WTC11 (cell line): ENCODE measurements around the gene SP2. TPM values are rescaled to one million over a fixed set of nuclear protein-coding genes. Genes with fewer than 3 reads are reported as not detected.

Experiments
- ATAC-seq: fragments of 200-7000 bp; cut with Tn5 transposase; 2 replicates; pipeline ENCODE4 v1.10.0; 2021; ENCODE audit warnings: mild to moderate bottlenecking, moderate library complexity
- CTCF ChIA-PET: fragments of 300-600 bp; sonication (Branson Sonifier 250); formaldehyde crosslinking; loops from one replicate; lab custom pipeline; 2021; ENCODE audit warnings: antibody characterized with exemption; lab: Charles Lee
- POLR2A ChIA-PET: fragments of 350-600 bp; sonication (Branson Sonifier 250); formaldehyde crosslinking; loops from one replicate; lab custom pipeline; 2021; ENCODE audit warnings: antibody characterized with exemption; lab: Charles Lee
- DNase-seq: peaks from one replicate; pipeline ENCODE4 v3.0.0; 2021; ENCODE audit warnings: low spot score
- H3K27ac Mint-ChIP-seq: 2 replicates; pipeline ENCODE4 v1.8.0; 2021; ENCODE audit warnings: mixed read lengths
- H3K27me3 Mint-ChIP-seq: 2 replicates; pipeline ENCODE4 v1.8.0; 2021; ENCODE audit warnings: low read depth, mild to moderate bottlenecking, moderate library complexity, mixed read lengths
- H3K36me3 Mint-ChIP-seq: 2 replicates; pipeline ENCODE4 v1.8.0; 2021; ENCODE audit warnings: mixed read lengths
- H3K4me1 Mint-ChIP-seq: 2 replicates; pipeline ENCODE4 v1.8.0; 2022; ENCODE audit warnings: mixed read lengths
- H3K4me3 Mint-ChIP-seq: 2 replicates; pipeline ENCODE4 v1.8.0; 2021; ENCODE audit warnings: mild to moderate bottlenecking, moderate library complexity, mixed read lengths
- H3K9me3 Mint-ChIP-seq: 2 replicates; pipeline ENCODE4 v1.8.0; 2021; ENCODE audit warnings: mixed read lengths
- CBFB ChIP-seq: sonication (generic); formaldehyde crosslinking; IDR thresholded peaks from 2 replicates; pipeline ENCODE4 v1.8.1; 2022; ENCODE audit warnings: mild to moderate bottlenecking, low read depth, missing genetic modification reagents
- CREM ChIP-seq: sonication (generic); formaldehyde crosslinking; IDR thresholded peaks from 2 replicates; pipeline ENCODE4 v1.8.1; 2022; ENCODE audit warnings: mild to moderate bottlenecking, missing genetic modification reagents, moderate library complexity
- HMGA2 ChIP-seq: fragments of 250-450 bp; sonication (Bioruptor Pico); IDR thresholded peaks from 2 replicates; pipeline ENCODE4 v1.4.0; 2021; ENCODE audit warnings: mild to moderate bottlenecking, moderate library complexity
- JAZF1 ChIP-seq: fragments of 250-450 bp; sonication (Bioruptor Pico); IDR thresholded peaks from 2 replicates; pipeline ENCODE4 v1.9.0; 2021; ENCODE audit warnings: moderate library complexity, mild to moderate bottlenecking, inconsistent platforms
- MYBL2 ChIP-seq: sonication (generic); formaldehyde crosslinking; IDR thresholded peaks from 2 replicates; pipeline ENCODE4 v1.8.1; 2023; ENCODE audit warnings: mild to moderate bottlenecking, moderate library complexity, missing genetic modification reagents
- NFYB ChIP-seq: sonication (generic); formaldehyde crosslinking; conservative IDR thresholded peaks from 2 replicates; pipeline ENCODE4 v1.8.0; 2022; ENCODE audit warnings: low read depth, missing genetic modification reagents
- NR2C2 ChIP-seq: sonication (generic); formaldehyde crosslinking; IDR thresholded peaks from 2 replicates; pipeline ENCODE4 v1.8.0; 2022; ENCODE audit warnings: mild to moderate bottlenecking, missing genetic modification reagents
- OVOL2 ChIP-seq: fragments of 250-450 bp; sonication (Bioruptor Pico); IDR thresholded peaks from 2 replicates; pipeline ENCODE4 v1.9.0; 2021; ENCODE audit warnings: mild to moderate bottlenecking, borderline replicate concordance
- RELA ChIP-seq: sonication (generic); formaldehyde crosslinking; IDR thresholded peaks from 2 replicates; pipeline ENCODE4 v1.8.1; 2022; ENCODE audit warnings: missing genetic modification reagents, mild to moderate bottlenecking, borderline replicate concordance
- SOX15 ChIP-seq: fragments of 250-450 bp; sonication (Bioruptor Pico); IDR thresholded peaks from 2 replicates; pipeline ENCODE4 v1.9.0; 2021; ENCODE audit warnings: mild to moderate bottlenecking
- TEAD1 ChIP-seq: sonication (generic); formaldehyde crosslinking; IDR thresholded peaks from 2 replicates; pipeline ENCODE4 v1.8.0; 2022; ENCODE audit warnings: mild to moderate bottlenecking, missing genetic modification reagents
- TEAD4 ChIP-seq: sonication (generic); formaldehyde crosslinking; IDR thresholded peaks from 2 replicates; pipeline ENCODE4 v1.8.0; 2022; ENCODE audit warnings: mild to moderate bottlenecking, missing genetic modification reagents
- ZNF317 ChIP-seq: sonication (generic); formaldehyde crosslinking; IDR thresholded peaks from 2 replicates; pipeline ENCODE4 v1.8.1; 2023; ENCODE audit warnings: low read depth, mild to moderate bottlenecking, moderate library complexity, missing genetic modification reagents, borderline replicate concordance
- ZNF416 ChIP-seq: fragments of 250-450 bp; sonication (Bioruptor Pico); IDR thresholded peaks from 2 replicates; pipeline ENCODE4 v1.9.0; 2021; ENCODE audit warnings: mild to moderate bottlenecking, inconsistent platforms
- total RNA-seq: library from RNA; stranded (reverse); gene quantifications from 3 replicates; pipeline ENCODE4 v1.2.3, GENCODE V29; 2021
- TF ChIP-seq, protein P1 (sequence below): fragments of 250-450 bp; sonication (Bioruptor Pico); conservative IDR thresholded peaks from 2 replicates; pipeline ENCODE4 v1.9.0; 2021; ENCODE audit warnings: mild to moderate bottlenecking
- TF ChIP-seq, protein P2 (sequence below): sonication (generic); formaldehyde crosslinking; IDR thresholded peaks from 2 replicates; pipeline ENCODE4 v1.8.1; 2022; ENCODE audit warnings: missing genetic modification reagents, borderline replicate concordance
- TF ChIP-seq, protein P3 (sequence below): fragments of 250-450 bp; sonication (Bioruptor Pico); IDR thresholded peaks from 2 replicates; pipeline ENCODE4 v1.9.0; 2021; ENCODE audit warnings: mild to moderate bottlenecking, borderline replicate concordance
- TF ChIP-seq, protein P4 (sequence below): fragments of 250-450 bp; sonication (Bioruptor Pico); IDR thresholded peaks from 2 replicates; pipeline ENCODE4 v1.9.0; 2021; ENCODE audit warnings: mild to moderate bottlenecking
- TF ChIP-seq, protein P5 (sequence below): sonication (generic); formaldehyde crosslinking; IDR thresholded peaks from 2 replicates; pipeline ENCODE4 v1.8.1; 2022; ENCODE audit warnings: low read depth, missing genetic modification reagents, borderline replicate concordance

Gene SP2
- total RNA-seq, 1 experiment from 2014 or later, result 9.9 TPM

DNA sequence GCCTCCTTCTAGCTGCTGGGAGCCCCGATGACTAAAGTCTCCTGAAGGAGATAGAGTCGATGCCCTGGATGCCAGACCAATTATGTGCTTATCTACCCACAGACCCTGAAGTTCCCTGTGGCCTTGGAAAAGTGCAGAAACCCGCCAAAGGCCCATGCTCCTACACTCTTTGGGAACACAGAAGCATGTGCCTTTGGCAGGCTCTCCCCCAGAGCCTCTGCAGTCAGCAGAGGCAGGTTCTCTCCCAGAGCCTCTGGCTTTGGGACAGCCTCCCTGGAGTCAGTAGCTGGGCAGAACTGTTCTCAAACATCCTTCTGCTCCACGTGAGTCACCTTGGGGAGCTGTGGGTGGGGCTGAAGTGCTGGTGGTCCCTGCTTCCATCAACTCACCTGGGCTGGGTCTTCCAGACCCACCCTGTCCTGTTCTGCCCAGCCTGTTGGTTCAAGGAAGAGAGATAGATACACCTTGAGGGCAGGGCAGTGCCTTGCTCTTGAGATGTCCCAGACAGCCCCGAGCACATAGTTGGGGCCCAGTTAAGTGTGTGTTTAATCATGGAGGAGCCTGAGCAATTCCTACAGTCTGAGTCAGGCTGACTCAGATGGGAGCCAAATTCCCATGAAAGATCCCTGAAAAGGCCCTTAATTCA, 71.7 kb downstream of the SP2 start:
- Mint-ChIP-seq H3K27me3 (peaks cover 30% of the 10 kb centered on the region), H3K27ac (no peak overlapping the region), H3K4me1 (peaks cover 14% of the 10 kb centered on the region), H3K36me3 (no peaks in the 10 kb centered on the region), H3K4me3 (no peak overlapping the region), H3K9me3 (peaks cover 3% of the 10 kb centered on the region)
- POLR2A ChIA-PET, result no interaction called here
- ATAC-seq, result no peak
- TF ChIP-seq JAZF1 (no peak), OVOL2 (CRISPR knock-in tag) (no peak), MYBL2 (CRISPR knock-in tag) (no peak), TEAD4 (CRISPR knock-in tag) (no peak), ZNF317 (CRISPR knock-in tag) (no peak)
- TF ChIP-seq, protein P1, sequence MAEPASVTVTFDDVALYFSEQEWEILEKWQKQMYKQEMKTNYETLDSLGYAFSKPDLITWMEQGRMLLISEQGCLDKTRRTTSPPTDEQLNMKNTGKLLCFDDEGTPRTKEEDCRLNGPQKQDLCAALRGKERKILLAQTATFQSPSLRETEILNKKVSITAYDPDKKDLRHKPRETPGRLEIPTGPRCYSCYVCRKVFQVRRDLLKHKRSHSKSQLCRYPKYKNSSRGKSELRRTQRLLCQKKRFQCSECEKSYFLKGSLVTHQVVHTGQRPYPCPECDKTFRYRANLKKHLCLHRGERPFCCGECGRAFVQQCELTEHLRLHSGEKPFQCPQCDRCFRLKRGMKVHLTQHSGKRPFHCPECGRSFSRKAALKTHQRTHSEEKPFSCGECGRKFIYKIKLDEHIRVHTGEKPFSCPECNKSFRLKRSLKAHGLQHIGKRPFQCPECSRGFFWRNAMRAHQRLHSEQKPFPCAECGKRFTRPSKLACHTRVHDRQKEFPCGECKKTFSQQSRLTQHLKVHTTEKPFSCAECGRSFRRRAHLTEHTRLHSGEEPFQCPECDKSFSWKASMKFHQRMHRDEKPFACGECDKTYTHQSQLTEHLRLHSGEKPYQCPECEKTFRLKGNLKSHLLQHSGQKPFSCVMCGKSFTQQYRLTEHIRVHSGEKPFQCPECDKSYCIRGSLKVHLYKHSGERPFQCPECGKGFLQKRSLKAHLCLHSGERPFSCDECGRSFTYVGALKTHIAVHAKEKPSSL, result no peak
- DNase-seq, result no peak
- CTCF ChIA-PET, result interaction anchor here (1.6 to 5.4 kb wide), 3 partner anchors 13 to 21 kb away, joined by 3 to 119 read pairs (median 104); partner anchors contain the start of gene PRR15L

DNA sequence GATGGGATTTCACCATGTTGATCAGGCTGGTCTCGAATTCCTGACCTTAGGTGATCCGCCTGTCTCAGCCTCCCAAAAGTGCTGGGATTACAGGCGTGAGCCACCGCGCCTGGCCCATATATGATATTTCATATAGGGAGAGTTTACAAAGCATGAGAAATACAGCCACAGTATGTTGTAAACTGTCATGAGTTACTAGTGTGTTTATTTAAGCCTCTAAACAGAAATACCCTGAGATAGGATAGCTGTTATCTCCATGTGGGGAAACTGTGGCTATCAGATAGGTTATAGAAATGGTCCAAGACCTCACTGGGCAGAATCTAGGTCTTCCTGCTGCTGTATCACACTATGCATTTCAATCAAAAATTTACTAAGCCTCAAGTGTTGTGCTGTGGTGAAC, 72.8 kb downstream of the SP2 start:
- POLR2A ChIA-PET, result no interaction called here
- no peak for DNase-seq
- H3K27me3 Mint-ChIP-seq, result peaks cover 25% of the 10 kb centered on the region
- no peaks in the 10 kb centered on the region for H3K9me3 Mint-ChIP-seq
- no peak overlapping the region for H3K4me3 Mint-ChIP-seq
- peaks cover 14% of the 10 kb centered on the region for H3K4me1 Mint-ChIP-seq
- ATAC-seq, result no peak
- peaks cover 2% of the 10 kb centered on the region; the same call in 1 of the 2 replicates for H3K36me3 Mint-ChIP-seq
- H3K27ac Mint-ChIP-seq, result no peak overlapping the region
- CTCF ChIA-PET, result interaction anchor here (0.8 to 5.4 kb wide), 6 partner anchors 14 to 128 kb away, joined by 6 to 119 read pairs (median 37); partner anchors contain the start of genes PNPO, PRR15L and SCRN2
- no peak for TF ChIP-seq CREM (CRISPR knock-in tag)
- TF ChIP-seq TEAD4 (CRISPR knock-in tag), result no peak
- TF ChIP-seq, protein P2, sequence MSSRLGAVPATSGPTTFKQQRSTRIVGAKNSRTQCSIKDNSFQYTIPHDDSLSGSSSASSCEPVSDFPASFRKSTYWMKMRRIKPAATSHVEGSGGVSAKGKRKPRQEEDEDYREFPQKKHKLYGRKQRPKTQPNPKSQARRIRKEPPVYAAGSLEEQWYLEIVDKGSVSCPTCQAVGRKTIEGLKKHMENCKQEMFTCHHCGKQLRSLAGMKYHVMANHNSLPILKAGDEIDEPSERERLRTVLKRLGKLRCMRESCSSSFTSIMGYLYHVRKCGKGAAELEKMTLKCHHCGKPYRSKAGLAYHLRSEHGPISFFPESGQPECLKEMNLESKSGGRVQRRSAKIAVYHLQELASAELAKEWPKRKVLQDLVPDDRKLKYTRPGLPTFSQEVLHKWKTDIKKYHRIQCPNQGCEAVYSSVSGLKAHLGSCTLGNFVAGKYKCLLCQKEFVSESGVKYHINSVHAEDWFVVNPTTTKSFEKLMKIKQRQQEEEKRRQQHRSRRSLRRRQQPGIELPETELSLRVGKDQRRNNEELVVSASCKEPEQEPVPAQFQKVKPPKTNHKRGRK (CRISPR knock-in tag), result no peak
- TF ChIP-seq JAZF1, result no peak
- TF ChIP-seq, protein P3, sequence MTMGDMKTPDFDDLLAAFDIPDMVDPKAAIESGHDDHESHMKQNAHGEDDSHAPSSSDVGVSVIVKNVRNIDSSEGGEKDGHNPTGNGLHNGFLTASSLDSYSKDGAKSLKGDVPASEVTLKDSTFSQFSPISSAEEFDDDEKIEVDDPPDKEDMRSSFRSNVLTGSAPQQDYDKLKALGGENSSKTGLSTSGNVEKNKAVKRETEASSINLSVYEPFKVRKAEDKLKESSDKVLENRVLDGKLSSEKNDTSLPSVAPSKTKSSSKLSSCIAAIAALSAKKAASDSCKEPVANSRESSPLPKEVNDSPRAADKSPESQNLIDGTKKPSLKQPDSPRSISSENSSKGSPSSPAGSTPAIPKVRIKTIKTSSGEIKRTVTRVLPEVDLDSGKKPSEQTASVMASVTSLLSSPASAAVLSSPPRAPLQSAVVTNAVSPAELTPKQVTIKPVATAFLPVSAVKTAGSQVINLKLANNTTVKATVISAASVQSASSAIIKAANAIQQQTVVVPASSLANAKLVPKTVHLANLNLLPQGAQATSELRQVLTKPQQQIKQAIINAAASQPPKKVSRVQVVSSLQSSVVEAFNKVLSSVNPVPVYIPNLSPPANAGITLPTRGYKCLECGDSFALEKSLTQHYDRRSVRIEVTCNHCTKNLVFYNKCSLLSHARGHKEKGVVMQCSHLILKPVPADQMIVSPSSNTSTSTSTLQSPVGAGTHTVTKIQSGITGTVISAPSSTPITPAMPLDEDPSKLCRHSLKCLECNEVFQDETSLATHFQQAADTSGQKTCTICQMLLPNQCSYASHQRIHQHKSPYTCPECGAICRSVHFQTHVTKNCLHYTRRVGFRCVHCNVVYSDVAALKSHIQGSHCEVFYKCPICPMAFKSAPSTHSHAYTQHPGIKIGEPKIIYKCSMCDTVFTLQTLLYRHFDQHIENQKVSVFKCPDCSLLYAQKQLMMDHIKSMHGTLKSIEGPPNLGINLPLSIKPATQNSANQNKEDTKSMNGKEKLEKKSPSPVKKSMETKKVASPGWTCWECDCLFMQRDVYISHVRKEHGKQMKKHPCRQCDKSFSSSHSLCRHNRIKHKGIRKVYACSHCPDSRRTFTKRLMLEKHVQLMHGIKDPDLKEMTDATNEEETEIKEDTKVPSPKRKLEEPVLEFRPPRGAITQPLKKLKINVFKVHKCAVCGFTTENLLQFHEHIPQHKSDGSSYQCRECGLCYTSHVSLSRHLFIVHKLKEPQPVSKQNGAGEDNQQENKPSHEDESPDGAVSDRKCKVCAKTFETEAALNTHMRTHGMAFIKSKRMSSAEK (CRISPR knock-in tag), result no peak
- TF ChIP-seq, protein P4, sequence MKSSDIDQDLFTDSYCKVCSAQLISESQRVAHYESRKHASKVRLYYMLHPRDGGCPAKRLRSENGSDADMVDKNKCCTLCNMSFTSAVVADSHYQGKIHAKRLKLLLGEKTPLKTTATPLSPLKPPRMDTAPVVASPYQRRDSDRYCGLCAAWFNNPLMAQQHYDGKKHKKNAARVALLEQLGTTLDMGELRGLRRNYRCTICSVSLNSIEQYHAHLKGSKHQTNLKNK (CRISPR knock-in tag), result no peak
- TF ChIP-seq SOX15 (CRISPR knock-in tag), result no peak
- TF ChIP-seq NR2C2, result no peak
- no peak for TF ChIP-seq CBFB
- TF ChIP-seq, protein P5, sequence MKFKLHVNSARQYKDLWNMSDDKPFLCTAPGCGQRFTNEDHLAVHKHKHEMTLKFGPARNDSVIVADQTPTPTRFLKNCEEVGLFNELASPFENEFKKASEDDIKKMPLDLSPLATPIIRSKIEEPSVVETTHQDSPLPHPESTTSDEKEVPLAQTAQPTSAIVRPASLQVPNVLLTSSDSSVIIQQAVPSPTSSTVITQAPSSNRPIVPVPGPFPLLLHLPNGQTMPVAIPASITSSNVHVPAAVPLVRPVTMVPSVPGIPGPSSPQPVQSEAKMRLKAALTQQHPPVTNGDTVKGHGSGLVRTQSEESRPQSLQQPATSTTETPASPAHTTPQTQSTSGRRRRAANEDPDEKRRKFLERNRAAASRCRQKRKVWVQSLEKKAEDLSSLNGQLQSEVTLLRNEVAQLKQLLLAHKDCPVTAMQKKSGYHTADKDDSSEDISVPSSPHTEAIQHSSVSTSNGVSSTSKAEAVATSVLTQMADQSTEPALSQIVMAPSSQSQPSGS, result no peak
- TF ChIP-seq, protein P1, result no peak
- TF ChIP-seq TEAD1 (CRISPR knock-in tag), result no peak
- no peak for TF ChIP-seq MYBL2 (CRISPR knock-in tag)
- TF ChIP-seq NFYB, result no peak
- no peak for TF ChIP-seq ZNF317 (CRISPR knock-in tag)
- TF ChIP-seq RELA (CRISPR knock-in tag), result no peak
- no peak for TF ChIP-seq ZNF416
- TF ChIP-seq HMGA2 (CRISPR knock-in tag), result no peak
